SK-N-MC (cell line): ENCODE measurements around the gene ACAP2.

Experiments
- EZH2 ChIP-seq: fragments of 200-600 bp; sonication (generic); IDR thresholded peaks from one replicate; pipeline ENCODE4 v1.6.1; 2017; ENCODE audit warnings: antibody characterized with exemption
- POLR2AphosphoS5 ChIP-seq: IDR thresholded peaks from 2 replicates; pipeline ENCODE4 v1.6.1; 2012; ENCODE audit warnings: mild to moderate bottlenecking, low read depth, low read length, borderline replicate concordance

- TF ChIP-seq EZH2 (no peak), POLR2AphosphoS5 (no peak)
Observed at GRCh38 chr3:195403841-195404408, 38.9 kb downstream of the ACAP2 start.
